ENCODE data around the gene SLC26A8. TPM values are rescaled to one million over a fixed set of nuclear protein-coding genes. Genes with fewer than 3 reads are reported as not detected.
"Not testable (repeated sequence)": the region's sequence is repeated elsewhere in the genome, so short reads cannot be mapped to it uniquely, and the experiment has no call there.

Gene SLC26A8
- total and polyA plus RNA-seq, 8 donors = 0.12 to 0.58 (median 0.15) TPM; not detected in 4

DNA sequence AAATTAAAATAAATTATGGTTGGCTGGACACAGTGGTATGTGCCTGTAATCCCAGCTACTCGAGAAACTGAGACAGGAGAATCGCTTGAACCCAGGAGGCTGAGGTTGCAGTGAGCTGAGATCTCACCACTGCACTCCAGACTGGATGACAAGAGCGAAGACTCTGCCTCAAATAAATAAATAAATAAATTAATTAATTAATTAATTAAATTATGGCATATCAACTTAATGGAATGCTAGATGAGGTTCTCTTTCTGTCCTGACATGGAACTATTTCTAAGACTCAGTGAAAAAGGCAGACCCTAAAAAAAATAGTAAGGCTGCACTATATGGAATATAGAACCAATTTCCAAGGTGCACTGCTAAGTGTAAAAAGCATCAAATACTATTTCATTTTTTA is 108.4 kb downstream of the SLC26A8 start:
- intact Hi-C loops (cut with DNase I; ENCODE audit: low total_unique reads) = no loop called here
- Histone ChIP-seq H3K27ac (no peak overlapping the region), H3K36me3 (peaks cover 4 to 41% (median 39%) of the 10 kb centered on the region in 4 donors), H3K4me3 (no peak overlapping the region), H3K9me3 (no peaks in the 10 kb centered on the region), H3K4me1 (peaks cover 5 to 38% (median 23%) of the 10 kb centered on the region in 4 donors), H3K27me3 (no peaks in the 10 kb centered on the region)
- no peak for DNase-seq
- TF ChIP-seq POLR2A (IDR thresholded peaks at IDR 0.05) (no peak), EP300 (IDR thresholded peaks at IDR 0.05) (no peak), POLR2AphosphoS5 (IDR thresholded peaks at IDR 0.05) (no peak)
- TF ChIP-seq, protein P1, sequence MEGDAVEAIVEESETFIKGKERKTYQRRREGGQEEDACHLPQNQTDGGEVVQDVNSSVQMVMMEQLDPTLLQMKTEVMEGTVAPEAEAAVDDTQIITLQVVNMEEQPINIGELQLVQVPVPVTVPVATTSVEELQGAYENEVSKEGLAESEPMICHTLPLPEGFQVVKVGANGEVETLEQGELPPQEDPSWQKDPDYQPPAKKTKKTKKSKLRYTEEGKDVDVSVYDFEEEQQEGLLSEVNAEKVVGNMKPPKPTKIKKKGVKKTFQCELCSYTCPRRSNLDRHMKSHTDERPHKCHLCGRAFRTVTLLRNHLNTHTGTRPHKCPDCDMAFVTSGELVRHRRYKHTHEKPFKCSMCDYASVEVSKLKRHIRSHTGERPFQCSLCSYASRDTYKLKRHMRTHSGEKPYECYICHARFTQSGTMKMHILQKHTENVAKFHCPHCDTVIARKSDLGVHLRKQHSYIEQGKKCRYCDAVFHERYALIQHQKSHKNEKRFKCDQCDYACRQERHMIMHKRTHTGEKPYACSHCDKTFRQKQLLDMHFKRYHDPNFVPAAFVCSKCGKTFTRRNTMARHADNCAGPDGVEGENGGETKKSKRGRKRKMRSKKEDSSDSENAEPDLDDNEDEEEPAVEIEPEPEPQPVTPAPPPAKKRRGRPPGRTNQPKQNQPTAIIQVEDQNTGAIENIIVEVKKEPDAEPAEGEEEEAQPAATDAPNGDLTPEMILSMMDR (IDR thresholded peaks at IDR 0.05) = no peak
- WGBS, 5 donors = 95 to 100% (median 98%) methylated on average over 3 of the region's 3 CpGs

DNA sequence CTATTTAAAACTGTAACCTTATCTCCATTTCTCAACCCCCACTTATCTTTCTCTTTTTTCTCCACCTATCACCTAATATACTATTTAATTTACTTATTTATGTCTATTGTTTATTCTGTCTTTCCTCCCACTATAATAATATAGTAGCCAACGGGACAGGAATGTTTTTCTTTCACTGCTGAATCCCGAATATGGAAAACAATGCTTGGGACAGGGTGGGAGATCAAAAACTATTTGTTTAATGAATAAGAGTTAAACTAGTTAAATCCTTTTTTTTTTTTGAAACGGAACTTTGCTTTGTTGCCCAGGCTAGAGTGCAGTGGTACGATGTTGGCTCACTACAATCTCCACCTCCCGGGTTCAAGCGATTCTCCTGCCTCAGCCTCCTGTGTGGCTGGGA is 109.9 kb downstream of the SLC26A8 start:
- Histone ChIP-seq H3K4me3 (no peak overlapping the region), H3K36me3 (peaks cover 4 to 56% (median 55%) of the 10 kb centered on the region in 4 donors), H3K9me3 (peaks cover 0 to 2% (median under 1%) of the 10 kb centered on the region in 4 donors), H3K4me1 (peaks cover 5 to 30% (median 20%) of the 10 kb centered on the region in 4 donors), H3K27me3 (no peaks in the 10 kb centered on the region), H3K27ac (no peak overlapping the region)
- no peak for DNase-seq
- TF ChIP-seq POLR2A (IDR thresholded peaks at IDR 0.05) (no peak), POLR2AphosphoS5 (IDR thresholded peaks at IDR 0.05) (no peak), EP300 (IDR thresholded peaks at IDR 0.05) (no peak)
- TF ChIP-seq, protein P1 (IDR thresholded peaks at IDR 0.05) = no peak
- intact Hi-C loops (cut with DNase I; ENCODE audit: low total_unique reads) = no loop called here
- WGBS, 5 donors = 78 to 82% (median 81%) methylated on average over 6 of the region's 6 CpGs

DNA sequence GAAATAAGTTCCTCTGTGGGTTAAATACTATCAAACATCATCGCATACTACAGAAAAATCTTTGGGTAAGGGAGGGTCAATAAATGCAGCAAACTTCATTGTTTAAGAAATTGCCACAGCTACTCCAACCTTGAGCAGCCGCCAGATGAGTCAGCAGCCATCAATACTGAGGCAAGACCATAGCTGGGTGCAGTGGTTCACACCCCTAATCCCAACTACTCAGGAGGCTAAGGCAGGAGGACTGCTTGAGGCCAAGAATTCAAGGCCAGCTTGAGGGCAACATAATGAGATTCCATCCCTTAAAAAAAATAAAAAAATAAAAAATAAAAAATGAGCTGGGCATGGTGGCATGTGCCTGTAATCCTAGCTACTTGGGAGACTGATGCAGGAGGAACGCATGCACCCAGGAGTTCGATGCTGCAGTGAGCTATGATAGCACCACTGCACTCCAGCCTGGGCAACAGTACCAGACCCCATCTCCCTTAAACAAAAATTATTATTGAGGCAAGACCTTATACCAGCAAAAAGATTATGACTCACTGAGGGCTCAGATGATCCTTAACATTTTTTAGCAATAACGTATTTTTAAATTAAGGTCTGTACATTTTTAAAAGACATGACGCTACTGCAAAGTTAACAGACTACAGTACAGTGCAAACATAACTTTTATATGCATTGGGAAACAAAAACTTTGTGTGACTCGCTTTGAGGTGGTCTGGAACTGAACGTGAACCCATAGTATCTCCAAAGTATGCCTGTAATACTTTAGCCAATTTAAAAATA is 112.4 kb downstream of the SLC26A8 start:
- H3K27ac ChIP-seq = no peak overlapping the region
- H3K4me1 ChIP-seq = peaks cover 0 to 5% (median 2%) of the 10 kb centered on the region in 4 donors
- TF ChIP-seq POLR2AphosphoS5 (IDR thresholded peaks at IDR 0.05) = no peak
- TF ChIP-seq EP300 (IDR thresholded peaks at IDR 0.05) = no peak
- TF ChIP-seq, protein P1 (IDR thresholded peaks at IDR 0.05) = no peak
- no peak for TF ChIP-seq POLR2A (IDR thresholded peaks at IDR 0.05)
- H3K9me3 ChIP-seq = peaks cover 0 to 15% (median 12%) of the 10 kb centered on the region in 4 donors
- no peak for DNase-seq
- no peaks in the 10 kb centered on the region for H3K27me3 ChIP-seq
- H3K36me3 ChIP-seq = peaks cover 4 to 69% (median 65%) of the 10 kb centered on the region in 4 donors
- WGBS, 5 donors = 94 to 97% (median 95%) methylated on average over 8 of the region's 8 CpGs
- H3K4me3 ChIP-seq = no peak overlapping the region
- intact Hi-C loops (cut with DNase I; ENCODE audit: low total_unique reads) = no loop called here

- intact Hi-C loops (cut with DNase I; ENCODE audit: low total_unique reads); H3K4me3 ChIP-seq; H3K27me3 ChIP-seq; H3K27ac ChIP-seq; DNase-seq; H3K4me1 ChIP-seq: not testable (repeated sequence)
- 86 to 100% (median 92%) methylated on average over 2 of the region's 2 CpGs for WGBS, 5 donors
- Histone ChIP-seq H3K36me3 (peaks cover 4 to 58% (median 52%) of the 10 kb centered on the region in 4 donors), H3K9me3 (peaks cover 0 to 15% (median 12%) of the 10 kb centered on the region in 4 donors)
These were observed 114.9 kb downstream of the SLC26A8 start for GRCh38 chr6:35909571-35909970.

DNA sequence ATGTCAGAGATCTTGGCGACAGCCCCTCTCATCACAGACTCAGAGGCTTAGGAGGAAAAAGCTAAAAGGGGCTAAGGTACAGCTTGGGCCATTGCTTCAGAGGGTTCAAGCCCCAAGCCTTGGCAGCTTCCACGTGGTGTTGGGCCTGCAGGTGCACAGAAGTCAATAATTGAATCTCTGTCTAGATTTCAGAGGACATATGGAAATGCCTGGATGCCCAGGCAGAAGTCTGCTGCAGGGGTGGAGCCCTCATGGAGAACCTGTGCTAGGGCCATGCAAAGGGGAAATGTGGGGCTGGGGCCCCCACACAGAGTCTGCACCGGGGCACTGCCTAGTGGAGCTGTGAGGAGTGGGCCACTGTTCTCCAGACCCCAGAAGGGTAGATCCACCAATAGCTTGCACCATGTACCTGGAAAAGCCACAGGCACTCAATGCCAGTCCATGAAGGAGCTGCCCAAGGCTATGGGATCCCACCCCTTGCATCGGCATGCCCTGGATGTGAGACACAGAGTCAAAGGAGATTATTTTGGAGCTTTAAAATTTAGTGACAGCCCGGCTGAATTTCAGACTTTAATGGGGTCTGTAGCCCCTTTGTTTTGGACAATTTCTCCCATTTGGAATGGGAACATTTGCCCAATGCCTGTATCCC is 115.6 kb downstream of the SLC26A8 start:
- H3K27me3 ChIP-seq; DNase-seq; H3K4me1 ChIP-seq; H3K27ac ChIP-seq; intact Hi-C loops (cut with DNase I; ENCODE audit: low total_unique reads); H3K4me3 ChIP-seq: not testable (repeated sequence)
- Histone ChIP-seq H3K9me3 (peaks cover 0 to 15% (median 12%) of the 10 kb centered on the region in 4 donors), H3K36me3 (peaks cover 4 to 61% (median 56%) of the 10 kb centered on the region in 4 donors)
- 92 to 100% (median 99%) methylated on average over 4 to 5 of the region's 5 CpGs for WGBS, 5 donors

Measured in stomach (tissue), 9 donors.